HG02852 (cell line): Measurements from ENCODE around the gene KLHDC4.
"Not testable (repeated sequence)": the region's sequence is repeated elsewhere in the genome, so short reads cannot be mapped to it uniquely, and the experiment has no call there.

Source experiments
- ATAC-seq: cut with Tn5 transposase; IDR thresholded peaks from one replicate; pipeline ENCODE4 v1.9.1; 2021; ENCODE audit warnings: mild to moderate bottlenecking, moderate library complexity; ENCODE audit not compliant: unreplicated experiment

Gene KLHDC4

GRCh38 chr16:87788730-87789436 is 23.1 kb upstream of the KLHDC4 start:
- not testable (repeated sequence) for ATAC-seq

GRCh38 chr16:87787451-87788091 is 21.8 kb upstream of the KLHDC4 start:
- ATAC-seq, result not testable (repeated sequence)

GRCh38 chr16:87784812-87785211 is 19.0 kb upstream of the KLHDC4 start:
- no peak for ATAC-seq

GRCh38 chr16:87782033-87782432 is 16.2 kb upstream of the KLHDC4 start:
- no peak for ATAC-seq

GRCh38 chr16:87780385-87780989 is 14.7 kb upstream of the KLHDC4 start:
- no peak for ATAC-seq

GRCh38 chr16:87778830-87779579 is 13.2 kb upstream of the KLHDC4 start:
- peak; percentile 44 for ATAC-seq

GRCh38 chr16:87778476-87778829 is 12.7 kb upstream of the KLHDC4 start:
- no peak for ATAC-seq

GRCh38 chr16:87773836-87774235 is 8.1 kb upstream of the KLHDC4 start:
- not testable (repeated sequence) for ATAC-seq

GRCh38 chr16:87767456-87767855 is 1.7 kb upstream of the KLHDC4 start:
- ATAC-seq, result not testable (repeated sequence)

- no peak for ATAC-seq
Observed at GRCh38 chr16:87766485-87766797, 655 bp upstream of the KLHDC4 start.

- peak; percentile 42 for ATAC-seq
Observed at GRCh38 chr16:87765473-87765775, 362 bp downstream of the KLHDC4 start.

- peak; percentile 9 for ATAC-seq
Observed at GRCh38 chr16:87764600-87765472, 950 bp downstream of the KLHDC4 start.

GRCh38 chr16:87762620-87763019 is 3.2 kb downstream of the KLHDC4 start:
- no peak for ATAC-seq

- ATAC-seq, result no peak
Observed at GRCh38 chr16:87762071-87762571, 3.7 kb downstream of the KLHDC4 start.

- ATAC-seq, result no peak
Observed at GRCh38 chr16:87761060-87761459, 4.7 kb downstream of the KLHDC4 start.

GRCh38 chr16:87757841-87758426 is 7.9 kb downstream of the KLHDC4 start:
- no peak for ATAC-seq

GRCh38 chr16:87754535-87754934 is 11.3 kb downstream of the KLHDC4 start:
- no peak for ATAC-seq

- no peak for ATAC-seq
Observed at GRCh38 chr16:87747626-87748414, 18.0 kb downstream of the KLHDC4 start.

GRCh38 chr16:87746178-87746577 is 19.6 kb downstream of the KLHDC4 start:
- no peak for ATAC-seq
